Skeletal muscle tissue (tissue), 4 donors: ENCODE data around the gene GABRR3. TPM values are rescaled to one million over a fixed set of nuclear protein-coding genes. Genes with fewer than 3 reads are reported as not detected.
A peak's percentile ranks its signal among the peaks of the same experiment; 100 is the strongest.

Experiments
- H3K27ac ChIP-seq: one replicate; pipeline ENCODE4 v1.7.0; 2013; ENCODE audit warnings: mild to moderate bottlenecking, low read depth, low read length, inconsistent platforms
- H3K27me3 ChIP-seq, 3 donors: one replicate each; pipeline ENCODE4 v1.7.0; 2013; ENCODE audit warnings: low read length in 3 of 3; ENCODE audit not compliant: control insufficient read depth in 3 of 3, insufficient read depth in 3 of 3
- H3K36me3 ChIP-seq, 3 donors: one replicate each; pipeline ENCODE4 v1.7.0; 2013; ENCODE audit warnings: low read length in 3 of 3; ENCODE audit not compliant: control insufficient read depth in 3 of 3, insufficient read depth in 3 of 3
- H3K4me1 ChIP-seq, 3 donors: one replicate each; pipeline ENCODE4 v1.7.0; 2013; ENCODE audit warnings: low read length in 3 of 3, mild to moderate bottlenecking in 3 of 3; ENCODE audit not compliant: control insufficient read depth in 3 of 3, insufficient read depth in 3 of 3
- H3K4me3 ChIP-seq, 3 donors: one replicate each; pipeline ENCODE4 v1.7.0; 2013; ENCODE audit warnings: low read length in 3 of 3
- H3K9ac ChIP-seq, 3 donors: one replicate each; pipeline ENCODE4 v1.7.0; 2013; ENCODE audit warnings: low read length in 3 of 3, mild to moderate bottlenecking in 3 of 3, moderate library complexity in 2 of 3, low read depth in 1 of 3
- H3K9me3 ChIP-seq, 3 donors: one replicate each; pipeline ENCODE4 v1.7.0; 2013; ENCODE audit warnings: low read length in 3 of 3; ENCODE audit not compliant: control insufficient read depth in 3 of 3
- total RNA-seq: library from RNA; depleted of rRNA; stranded (reverse); fragments of >200 nt; gene quantifications from one replicate; pipeline ENCODE4 v1.2.3, GENCODE V29; 2014
- donor health status: Osteomylitis.

Gene GABRR3
- total RNA-seq, 1 donor from 2014 or later = not detected

DNA sequence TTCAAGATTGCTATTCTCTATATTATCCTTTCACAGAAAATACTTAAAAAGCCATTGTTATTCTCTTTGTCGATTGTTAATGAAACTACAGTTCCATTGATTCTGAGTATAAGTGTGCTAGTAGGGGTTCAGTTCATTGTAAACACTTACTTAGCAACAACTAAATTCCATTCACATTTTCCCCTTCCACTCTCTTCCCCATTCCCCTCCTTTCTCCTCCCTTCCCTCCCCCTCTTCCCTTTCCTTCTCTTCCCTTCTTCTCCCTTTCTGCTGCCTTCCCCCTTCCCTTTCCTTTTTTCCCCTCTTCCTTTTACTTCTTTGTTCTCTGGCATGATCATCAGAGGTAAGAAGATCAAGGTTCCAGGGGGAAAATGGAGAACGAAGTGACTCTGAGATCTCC is 41.6 kb downstream of the GABRR3 start:
- no peaks in the 10 kb centered on the region for H3K9me3 ChIP-seq
- H3K36me3 ChIP-seq = no peaks in the 10 kb centered on the region
- H3K27me3 ChIP-seq = no peaks in the 10 kb centered on the region
- H3K4me3 ChIP-seq = no peak overlapping the region
- H3K4me1 ChIP-seq = no peaks in the 10 kb centered on the region
- H3K27ac ChIP-seq = no peak overlapping the region
- H3K9ac ChIP-seq = no peak overlapping the region

DNA sequence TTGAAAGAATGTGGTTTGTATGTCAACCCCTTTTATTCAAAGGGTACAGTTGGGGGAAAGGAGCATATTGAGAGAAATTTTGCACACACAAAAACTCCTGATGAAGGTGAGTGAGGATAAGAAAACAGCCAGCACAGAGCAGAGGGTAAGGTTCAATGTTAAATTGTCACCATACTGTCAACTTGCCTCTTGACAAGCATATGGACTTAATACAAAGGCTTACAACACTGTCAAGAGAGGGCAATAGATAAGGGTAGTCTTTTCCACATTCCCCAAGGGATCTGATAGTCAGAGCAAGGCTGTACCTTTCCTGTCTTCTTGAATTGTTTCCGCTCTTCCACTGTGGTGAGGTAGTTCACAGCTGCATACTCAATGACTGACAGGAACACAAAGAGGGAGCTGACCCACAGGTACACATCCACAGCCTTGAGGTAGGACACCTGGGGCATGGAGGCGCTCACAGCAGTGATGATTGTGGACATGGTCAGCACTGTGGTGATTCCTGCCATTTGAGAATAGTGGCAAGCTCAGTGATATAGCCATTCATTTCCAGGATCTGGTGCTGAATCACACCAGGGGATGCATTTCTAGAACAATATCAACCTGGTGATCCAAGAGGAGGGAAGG is 42.5 kb downstream of the GABRR3 start:
- no peak overlapping the region for H3K9ac ChIP-seq
- no peaks in the 10 kb centered on the region for H3K9me3 ChIP-seq
- H3K27ac ChIP-seq = no peak overlapping the region
- H3K27me3 ChIP-seq = no peaks in the 10 kb centered on the region
- no peaks in the 10 kb centered on the region for H3K4me1 ChIP-seq
- H3K36me3 ChIP-seq = no peaks in the 10 kb centered on the region
- no peak overlapping the region for H3K4me3 ChIP-seq

DNA sequence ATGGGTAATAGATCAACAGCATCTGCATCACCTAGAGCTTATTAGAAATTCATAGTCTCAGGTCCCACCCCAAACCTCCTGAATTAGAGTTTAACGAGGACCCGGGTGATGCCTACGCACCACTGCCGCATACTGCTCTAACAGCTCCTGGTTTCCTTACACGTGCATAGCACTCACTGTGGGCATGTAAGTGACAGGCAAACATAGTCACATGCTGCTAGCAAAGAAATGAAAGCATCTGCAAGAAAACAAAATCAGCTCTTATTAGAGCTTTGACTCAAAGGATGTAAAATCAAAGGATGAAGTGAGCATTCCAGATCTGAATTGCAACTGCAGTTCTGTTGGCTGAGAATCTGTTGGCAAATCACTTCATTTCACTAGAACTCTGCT is 43.8 kb downstream of the GABRR3 start:
- H3K4me1 ChIP-seq = no peaks in the 10 kb centered on the region
- no peak overlapping the region for H3K9ac ChIP-seq
- no peak overlapping the region for H3K4me3 ChIP-seq
- no peaks in the 10 kb centered on the region for H3K27me3 ChIP-seq
- no peaks in the 10 kb centered on the region for H3K9me3 ChIP-seq
- no peaks in the 10 kb centered on the region for H3K36me3 ChIP-seq
- H3K27ac ChIP-seq = no peak overlapping the region

DNA sequence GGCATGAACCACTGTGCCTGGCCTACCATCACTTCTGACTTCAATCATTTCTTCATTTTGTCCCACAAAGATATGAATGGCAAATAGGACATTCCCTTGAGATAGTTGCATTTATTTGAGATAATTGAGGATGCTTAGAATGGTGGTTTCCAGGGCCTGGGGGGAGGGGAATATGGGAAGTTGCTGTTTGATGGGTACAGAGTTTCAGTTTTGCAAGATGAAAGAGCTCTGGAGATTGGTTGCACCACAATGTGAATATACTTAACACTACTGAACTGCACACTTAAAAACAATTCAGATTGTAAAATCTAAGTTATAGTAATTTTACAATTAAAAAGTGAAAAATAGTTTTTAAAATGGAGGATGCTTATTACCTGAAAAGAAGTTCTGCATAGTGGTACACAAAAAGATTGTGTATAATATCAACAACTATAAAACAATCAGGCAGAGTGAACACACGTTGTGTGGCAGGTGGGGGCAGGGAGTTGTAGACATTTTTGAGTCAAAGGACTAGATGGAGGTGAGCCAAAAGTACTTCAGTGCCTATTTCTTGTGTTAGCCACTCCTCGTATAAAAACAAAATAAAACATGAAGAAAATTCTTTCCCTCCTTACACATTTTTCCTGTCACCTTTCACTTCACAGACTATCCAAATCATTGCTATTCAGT is 44.4 kb downstream of the GABRR3 start:
- no peaks in the 10 kb centered on the region for H3K36me3 ChIP-seq
- H3K9ac ChIP-seq = no peak overlapping the region
- H3K9me3 ChIP-seq = no peaks in the 10 kb centered on the region
- no peak overlapping the region for H3K4me3 ChIP-seq
- no peaks in the 10 kb centered on the region for H3K4me1 ChIP-seq
- no peak overlapping the region for H3K27ac ChIP-seq
- no peaks in the 10 kb centered on the region for H3K27me3 ChIP-seq

DNA sequence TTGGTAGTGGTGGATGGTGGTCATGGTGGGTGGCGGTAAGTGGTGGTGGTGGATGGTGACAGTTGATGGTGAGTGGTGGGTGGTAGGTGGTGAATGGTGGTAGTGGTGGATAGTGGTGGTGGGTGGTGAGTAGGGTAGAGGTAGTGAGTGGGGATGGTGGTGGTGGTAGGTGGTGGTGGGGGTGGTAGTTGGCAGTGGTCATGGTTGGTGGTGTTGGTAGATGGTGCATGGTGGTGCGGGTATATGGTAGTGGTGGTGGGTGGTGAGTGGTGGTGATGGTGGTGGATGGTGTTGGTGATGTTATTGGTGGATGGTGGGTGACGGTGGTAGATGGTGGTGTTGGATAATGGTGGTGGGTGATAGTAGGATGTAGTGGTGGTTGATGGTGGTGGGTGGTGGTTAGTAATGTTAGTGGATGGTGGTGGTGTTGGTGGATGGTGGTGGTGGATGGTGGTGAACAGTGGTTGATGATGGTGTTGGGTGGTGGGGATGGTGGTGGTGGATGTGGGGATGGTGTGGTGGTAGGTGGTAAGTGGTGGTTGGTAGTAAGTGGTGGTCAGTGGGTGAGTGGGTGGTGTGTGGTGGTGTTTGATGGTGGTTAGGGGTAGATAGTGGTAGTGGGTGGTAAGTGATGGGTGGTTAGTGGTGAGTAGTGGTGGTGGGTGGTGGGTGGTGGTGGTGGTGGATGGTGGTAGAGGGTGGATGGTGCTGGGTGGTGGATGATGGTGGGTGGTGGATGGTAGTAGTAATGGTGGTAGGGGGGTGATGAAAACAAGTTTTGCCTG is 46.1 kb downstream of the GABRR3 start:
- Histone ChIP-seq H3K27me3 (no peaks in the 10 kb centered on the region), H3K4me1 (no peaks in the 10 kb centered on the region), H3K9ac (no peak overlapping the region), H3K36me3 (no peaks in the 10 kb centered on the region), H3K27ac (no peak overlapping the region), H3K4me3 (no peak overlapping the region), H3K9me3 (no peaks in the 10 kb centered on the region)

DNA sequence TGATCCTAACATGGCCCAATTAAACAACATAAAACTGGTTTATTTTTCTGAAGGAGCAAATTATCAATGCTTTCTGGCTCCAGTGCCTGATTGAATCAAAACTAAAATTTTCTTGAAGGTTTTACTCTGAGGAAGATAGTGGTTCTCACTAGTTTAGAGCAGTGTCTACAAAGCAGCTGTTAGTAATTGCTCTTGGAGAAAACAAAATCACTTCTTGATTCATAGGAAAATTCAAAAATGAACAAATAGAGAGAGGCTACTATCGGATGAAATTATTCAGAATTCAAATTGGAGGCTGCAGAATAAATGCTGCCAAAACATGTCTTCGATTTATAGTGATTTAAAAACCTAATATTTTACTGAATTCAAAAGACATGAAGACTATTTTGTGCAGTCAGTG is 47.8 kb downstream of the GABRR3 start:
- Histone ChIP-seq H3K27ac (no peak overlapping the region), H3K4me3 (no peak overlapping the region), H3K9ac (no peak overlapping the region), H3K36me3 (no peaks in the 10 kb centered on the region), H3K9me3 (no peaks in the 10 kb centered on the region), H3K4me1 (peaks cover 0 to 6% (median under 1%) of the 10 kb centered on the region in 3 donors), H3K27me3 (no peaks in the 10 kb centered on the region)

DNA sequence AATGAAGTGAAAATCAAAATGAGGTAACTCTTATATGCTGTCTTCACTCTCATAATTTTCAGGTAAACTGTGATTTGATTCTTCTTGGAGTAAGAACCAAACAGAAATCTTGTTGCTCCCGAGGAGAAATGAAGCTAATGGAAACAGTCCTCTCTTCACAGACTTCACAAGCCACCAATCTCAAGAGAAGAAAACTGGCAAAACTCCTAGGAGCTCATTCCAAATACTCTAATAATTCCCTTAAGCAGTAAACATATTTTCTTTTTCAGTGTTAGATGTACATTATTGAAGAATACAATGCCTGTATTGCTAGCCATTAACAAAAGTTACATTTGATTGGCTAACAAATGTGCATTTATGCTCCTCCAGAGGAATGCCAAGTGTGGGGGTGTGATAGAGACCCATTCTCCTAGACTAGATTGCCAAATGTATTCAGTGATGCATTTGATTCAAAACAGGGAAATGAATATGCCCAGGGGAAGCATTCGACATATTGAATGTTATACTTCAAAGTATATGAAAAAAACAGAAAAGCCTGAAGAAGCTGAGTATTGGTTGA is 51.1 kb downstream of the GABRR3 start:
- H3K9me3 ChIP-seq = no peaks in the 10 kb centered on the region
- H3K27me3 ChIP-seq = no peaks in the 10 kb centered on the region
- no peak overlapping the region for H3K4me3 ChIP-seq
- no peaks in the 10 kb centered on the region for H3K36me3 ChIP-seq
- peaks cover 0 to 16% (median 2%) of the 10 kb centered on the region in 3 donors for H3K4me1 ChIP-seq
- no peak overlapping the region for H3K27ac ChIP-seq
- H3K9ac ChIP-seq = no peak overlapping the region

DNA sequence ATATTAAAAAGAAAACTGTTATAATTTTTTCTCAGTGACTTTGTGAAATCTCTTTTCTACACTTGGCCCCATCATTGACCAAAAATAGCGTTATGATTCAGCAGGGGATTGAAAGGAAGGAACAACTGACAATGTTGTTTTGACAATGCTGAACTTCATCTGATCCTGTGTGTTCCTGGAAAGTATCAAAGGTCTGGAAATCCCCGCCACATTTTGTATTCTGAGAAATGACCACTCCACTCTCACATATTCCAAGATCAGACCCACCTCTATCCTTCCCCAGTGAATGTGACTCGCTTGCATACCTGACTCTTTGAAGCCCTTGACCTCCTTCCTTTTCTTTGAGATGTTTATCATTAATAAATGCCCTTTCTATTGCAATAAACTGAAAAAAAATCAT is 53.2 kb downstream of the GABRR3 start:
- Histone ChIP-seq H3K9me3 (no peaks in the 10 kb centered on the region), H3K9ac (no peak overlapping the region), H3K27me3 (no peaks in the 10 kb centered on the region), H3K27ac (peak overlapping the region; percentile 59), H3K36me3 (no peaks in the 10 kb centered on the region), H3K4me1 (peaks cover 0 to 16% (median 2%) of the 10 kb centered on the region in 3 donors), H3K4me3 (no peak overlapping the region)

DNA sequence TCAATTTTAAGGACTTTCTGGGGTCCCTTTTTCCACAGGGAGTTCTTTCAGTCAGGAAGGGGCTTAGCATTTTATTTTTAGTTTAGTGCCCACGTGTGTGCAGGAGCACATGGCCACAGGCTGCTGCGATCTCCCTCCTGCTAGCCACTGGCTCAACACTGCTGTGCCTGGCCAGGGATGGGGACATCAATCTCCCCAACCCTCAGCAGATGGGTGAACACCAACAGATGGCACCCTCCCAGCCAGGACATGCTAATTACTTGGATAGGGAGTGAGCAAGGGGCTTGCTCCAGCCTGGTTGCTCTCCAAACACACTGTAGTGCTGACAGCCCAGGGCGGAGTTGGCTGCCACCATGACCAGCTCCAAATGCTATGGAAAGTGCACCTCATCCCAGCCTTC is 55.5 kb downstream of the GABRR3 start:
- Histone ChIP-seq H3K9me3 (no peaks in the 10 kb centered on the region), H3K9ac (no peak overlapping the region), H3K4me3 (no peak overlapping the region), H3K27ac (no peak overlapping the region), H3K4me1 (peaks cover 0 to 16% (median 2%) of the 10 kb centered on the region in 3 donors), H3K27me3 (no peaks in the 10 kb centered on the region), H3K36me3 (no peaks in the 10 kb centered on the region)

DNA sequence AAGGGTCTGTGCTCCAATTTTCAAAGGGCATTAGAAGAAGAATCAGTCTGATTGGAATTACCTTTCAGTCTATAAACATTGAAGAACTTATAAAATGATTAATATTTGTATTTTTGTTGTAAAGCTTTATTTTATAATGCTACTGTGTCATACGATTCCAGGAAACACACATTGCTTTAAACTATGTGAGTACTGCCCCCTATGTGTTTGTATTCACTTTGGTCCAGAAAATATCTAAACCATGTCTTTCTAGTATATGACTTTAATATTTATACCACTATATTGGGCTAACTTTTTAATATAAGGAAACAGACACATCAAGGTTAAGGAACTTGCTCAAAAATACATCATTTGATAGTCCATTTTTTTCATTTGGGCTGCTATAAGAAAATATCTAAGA is 59.6 kb downstream of the GABRR3 start:
- Histone ChIP-seq H3K9ac (no peak overlapping the region), H3K27me3 (no peaks in the 10 kb centered on the region), H3K36me3 (no peaks in the 10 kb centered on the region), H3K9me3 (no peaks in the 10 kb centered on the region), H3K4me1 (peaks cover 7 to 16% (median 15%) of the 10 kb centered on the region in 3 donors), H3K27ac (no peak overlapping the region), H3K4me3 (no peak overlapping the region)
